ENCODE results near the gene SPECC1L.

SPECC1L gene

DNA sequence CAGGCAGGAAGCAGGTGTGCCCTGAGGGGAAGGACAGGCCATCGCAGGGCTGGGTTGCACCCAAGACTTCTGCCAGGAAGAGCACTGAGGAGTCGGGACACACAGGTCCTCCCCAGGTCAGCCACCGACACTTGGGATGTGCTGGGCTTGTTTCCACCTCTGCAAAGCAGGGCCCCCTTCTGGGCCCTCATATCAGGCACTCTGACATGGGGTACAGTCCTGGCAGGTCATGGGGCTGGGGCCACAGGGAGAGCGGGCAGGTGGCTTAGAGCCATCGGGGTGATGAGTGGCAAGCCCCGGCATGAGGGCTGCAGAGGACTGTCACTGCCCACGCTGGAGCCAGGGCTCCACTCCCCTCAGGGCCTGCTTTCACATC lies 148.8 kb downstream of the SPECC1L start:
- DNase-seq, result no peak

- DNase-seq, result peak; percentile 63
Measured at GRCh38 chr22:24420072-24420976, 149.7 kb downstream of the SPECC1L start.

- no peak for DNase-seq
Measured at GRCh38 chr22:24420977-24421343, 150.3 kb downstream of the SPECC1L start.

DNA sequence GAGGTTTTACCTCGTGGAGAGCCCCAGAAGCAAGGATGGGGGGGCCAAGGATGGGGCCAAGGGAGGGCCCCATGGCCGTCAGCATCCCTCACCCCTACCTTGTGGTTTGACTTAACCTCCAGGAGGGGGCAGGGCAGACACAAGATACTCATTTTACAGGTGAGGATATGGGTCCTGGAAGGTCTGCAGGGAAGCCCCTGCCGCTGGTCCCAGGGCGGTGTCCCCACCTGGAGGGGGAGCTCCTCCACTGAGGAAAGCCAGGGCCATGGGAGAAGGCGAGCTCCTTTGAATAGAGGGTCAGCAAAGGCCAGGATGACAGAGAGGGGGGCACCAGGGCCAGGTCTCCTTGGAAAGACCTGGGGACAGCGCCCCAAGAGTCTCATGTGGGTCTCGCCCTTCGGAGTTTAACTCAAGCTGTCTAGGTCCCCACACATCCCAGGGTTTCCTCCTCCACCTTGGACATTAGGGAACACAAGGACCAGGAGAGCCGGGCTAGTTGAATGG lies 150.8 kb downstream of the SPECC1L start:
- DNase-seq, result no peak

GRCh38 chr22:24422102-24422665 lies 151.6 kb downstream of the SPECC1L start:
- no peak for DNase-seq

DNA sequence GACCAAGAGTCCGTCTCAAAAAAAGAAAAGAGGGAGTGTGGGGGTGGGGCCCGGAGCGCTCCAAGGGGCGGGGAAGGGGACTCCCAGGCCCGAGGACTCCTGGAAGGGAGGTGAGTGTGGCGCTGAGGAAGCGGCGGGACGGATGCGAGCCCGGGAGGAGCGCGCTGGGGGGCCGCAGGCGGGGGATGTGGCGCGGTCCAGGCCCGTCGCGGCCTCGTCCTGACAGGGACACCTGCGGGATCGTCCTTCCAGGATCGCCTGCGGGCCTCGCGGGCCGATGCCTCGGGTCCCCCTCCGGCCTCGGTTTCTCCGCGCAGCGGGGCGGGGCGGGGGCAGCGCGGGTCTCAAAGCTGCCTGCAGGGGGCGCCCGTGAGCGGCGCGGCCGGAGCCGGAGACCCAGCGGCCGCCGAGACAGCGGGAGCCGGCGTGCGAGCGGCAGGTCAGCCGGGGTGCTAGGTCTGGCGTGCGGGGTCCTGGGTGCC lies 152.9 kb downstream of the SPECC1L start:
- no peak for DNase-seq

DNA sequence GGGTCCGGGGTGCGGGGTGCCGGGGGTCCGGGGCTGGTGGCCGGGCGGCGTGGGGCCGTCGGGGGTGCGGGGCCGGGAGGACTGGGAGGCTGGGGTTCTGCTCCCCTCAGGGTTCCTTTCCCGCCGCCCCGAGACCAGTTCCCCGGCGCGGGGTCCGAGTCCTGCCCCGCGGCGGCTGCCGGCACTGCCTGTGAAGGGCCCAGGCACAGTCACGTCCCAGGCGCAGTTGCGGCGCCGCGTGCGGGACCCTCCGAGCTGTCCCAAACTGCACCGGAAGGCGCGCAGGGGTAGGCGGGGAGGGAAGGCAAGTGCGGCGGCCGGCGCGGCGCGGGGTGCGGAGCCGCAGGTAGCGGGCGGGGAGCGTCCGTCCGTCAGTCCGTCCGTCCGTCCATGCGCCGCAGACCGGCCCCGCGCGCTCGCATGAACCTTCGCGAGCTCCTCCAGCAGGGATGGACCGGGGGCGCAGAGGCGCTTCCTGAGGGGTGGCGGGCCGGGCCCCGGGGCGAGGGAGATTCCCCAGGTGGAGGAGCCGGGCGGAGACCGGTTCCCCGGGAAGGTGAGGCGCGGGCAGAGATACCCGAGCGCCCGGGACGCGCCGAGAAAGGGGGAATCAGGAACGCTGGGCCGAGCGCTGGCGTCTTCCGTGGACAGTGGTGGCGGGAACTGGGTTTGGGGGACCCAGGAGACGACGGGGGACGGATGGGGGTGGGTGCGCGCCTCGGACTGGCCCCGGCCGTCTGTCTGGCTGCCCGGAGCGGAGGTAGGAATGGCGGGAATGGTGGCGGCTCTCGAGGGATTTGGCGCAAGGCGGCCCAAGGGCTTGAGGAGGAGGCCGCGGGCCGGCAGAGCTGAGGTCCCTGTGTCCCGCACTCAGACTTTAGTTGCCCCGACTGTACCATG lies 153.6 kb downstream of the SPECC1L start:
- no peak for DNase-seq

- DNase-seq, result no peak
Measured at GRCh38 chr22:24424901-24425775, 154.5 kb downstream of the SPECC1L start.

- DNase-seq, result no peak
Measured at GRCh38 chr22:24426436-24426835, 155.8 kb downstream of the SPECC1L start.

GRCh38 chr22:24426851-24427499 lies 156.3 kb downstream of the SPECC1L start:
- DNase-seq, result no peak

DNA sequence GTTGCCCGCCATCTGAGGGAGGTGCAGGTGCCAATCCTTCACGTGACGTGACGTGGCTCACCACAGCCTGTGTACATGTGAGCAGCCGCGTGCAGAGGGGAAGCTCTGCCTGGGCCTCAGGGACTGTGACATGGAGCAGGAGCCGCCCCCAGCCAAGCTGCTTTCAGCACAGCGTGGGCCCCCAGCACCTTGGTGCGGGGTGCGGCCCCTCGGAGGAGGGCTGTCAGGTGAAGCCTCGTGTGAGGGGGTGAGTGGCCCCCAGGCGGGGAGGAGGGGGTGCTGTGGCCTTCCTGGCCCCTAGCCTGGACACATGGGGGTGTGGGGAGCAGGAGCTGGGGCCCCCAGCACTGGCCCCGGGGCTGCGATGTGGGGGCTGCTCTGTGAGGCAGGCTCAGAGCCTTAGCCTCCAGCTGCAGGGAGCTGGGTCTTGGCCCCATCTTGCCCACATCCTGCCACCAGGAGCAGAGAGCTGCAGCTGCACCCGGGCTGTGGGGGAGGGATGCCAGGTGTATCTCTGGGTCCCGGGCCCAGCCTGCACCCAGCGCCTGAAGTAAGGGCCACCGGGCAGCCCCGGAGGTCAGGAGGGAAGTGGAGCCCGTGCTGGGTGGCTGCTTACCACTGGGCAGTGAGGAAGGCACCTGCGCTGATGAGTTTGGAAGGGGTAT lies 157.0 kb downstream of the SPECC1L start, which contains the start of gene ADORA2A:
Gene ADORA2A, plus strand, starts transcription at position 100 of the 665 bp plus-strand sequence. CDS start 5,806 bp downstream, outside the sequence.
- no peak for DNase-seq

- no peak for DNase-seq
Measured at GRCh38 chr22:24428751-24429410, 158.2 kb downstream of the SPECC1L start.

GRCh38 chr22:24429411-24430365 lies 159.1 kb downstream of the SPECC1L start:
- DNase-seq, result no peak

DNA sequence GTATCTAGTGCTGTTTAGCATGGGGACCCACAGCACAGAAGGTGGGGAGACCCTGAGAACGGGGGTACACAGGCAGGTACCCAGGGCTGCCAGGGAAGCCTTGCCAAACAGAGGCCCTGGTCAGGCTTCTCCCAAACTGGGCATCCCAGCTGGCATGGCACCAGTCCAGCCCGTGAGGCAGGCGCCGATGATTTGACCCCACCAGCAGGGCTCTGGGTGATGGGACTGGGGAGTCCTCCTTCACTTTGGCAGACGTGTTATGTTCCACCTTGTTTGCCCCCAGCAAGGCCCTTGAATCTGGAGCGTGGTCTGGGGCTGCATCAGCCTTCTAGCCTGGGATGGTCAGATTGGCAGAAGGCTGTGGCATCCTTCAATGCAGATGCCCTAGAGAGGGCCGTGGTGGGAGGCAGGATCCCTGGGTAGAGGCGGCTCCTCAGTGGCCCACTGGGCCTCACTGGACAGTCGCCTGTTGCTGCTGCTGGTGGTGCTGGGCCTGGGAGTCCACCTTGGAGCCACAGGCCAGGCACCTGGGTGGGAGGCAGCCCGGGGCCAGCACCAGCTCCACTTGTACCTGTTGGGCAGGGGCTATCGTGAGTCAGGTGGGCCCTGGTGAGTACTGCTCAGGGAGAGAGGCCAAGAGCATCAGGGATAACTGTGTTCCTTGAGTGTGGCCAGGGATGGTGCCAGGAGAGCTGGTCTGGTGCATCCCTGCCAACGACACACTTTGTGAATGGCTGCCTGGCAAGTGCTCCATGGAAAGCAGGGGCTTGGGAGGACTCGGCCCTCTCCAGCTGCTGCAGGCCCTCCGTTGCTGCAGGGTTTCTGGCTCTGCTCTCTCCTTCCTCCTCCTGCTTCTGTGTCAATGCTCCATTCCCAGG lies 160.0 kb downstream of the SPECC1L start:
- DNase-seq, result peak; percentile 23

- DNase-seq, result no peak
Measured at GRCh38 chr22:24431309-24432034, 160.8 kb downstream of the SPECC1L start.

DNA sequence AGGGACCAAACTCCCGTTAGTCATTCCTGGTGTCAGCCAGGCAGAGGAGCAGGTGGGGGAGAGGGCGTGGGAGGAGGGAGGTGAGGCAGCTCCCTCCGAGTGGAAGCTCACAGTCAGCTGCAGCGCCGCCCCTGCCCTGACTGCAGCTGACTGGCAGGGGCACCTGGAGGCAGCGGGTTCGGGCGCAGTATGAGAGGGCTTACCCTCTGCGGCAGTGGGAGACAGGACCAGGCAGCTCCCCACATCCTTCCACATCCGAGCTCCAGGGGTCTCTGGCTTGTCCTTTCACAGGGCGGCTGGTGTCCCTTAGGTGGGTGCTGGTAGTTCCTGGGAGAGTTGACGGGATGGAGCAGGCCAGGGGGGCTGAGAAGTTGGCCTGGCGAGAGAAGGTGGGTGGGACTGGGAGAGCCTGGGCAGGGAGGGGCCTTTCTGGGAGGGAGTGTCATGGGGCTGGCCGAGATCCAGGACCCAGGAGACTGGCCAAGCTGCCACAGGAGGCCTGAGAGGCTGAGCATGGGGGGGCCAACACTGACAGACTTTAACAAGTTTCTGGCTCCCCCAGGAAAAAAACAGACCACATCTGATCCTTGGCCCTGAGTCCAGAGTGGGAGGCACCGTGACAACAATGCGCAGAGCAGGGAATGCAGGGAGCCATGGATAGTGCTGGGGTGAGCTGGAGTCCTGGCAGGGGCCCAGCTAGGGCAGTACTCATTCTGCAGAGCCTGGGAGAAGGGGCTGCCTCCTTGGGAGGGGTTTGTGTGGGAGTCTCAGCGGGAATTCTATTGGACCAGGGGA lies 161.6 kb downstream of the SPECC1L start:
- DNase-seq, result peak; percentile 12
